Pancreas (tissue), 10 donors: ENCODE data around the gene CER1. TPM values are rescaled to one million over a fixed set of nuclear protein-coding genes. Genes with fewer than 3 reads are reported as not detected.

Experiments
- ATAC-seq, 4 donors: fragments of 200-7000 bp; cut with Tn5 transposase; one replicate each; pipeline versions ENCODE4 v1.8.0 to v1.9.1; 2020; ENCODE audit warnings: mild to moderate bottlenecking in 4 of 4, moderate library complexity in 4 of 4
- DNase-seq, 6 donors: peaks; one replicate each; pipeline ENCODE4 v3.0.0-alpha.2; 2020
- FAIRE-seq: peaks from 2 replicates; lab custom pipeline; 2012; peaks lifted over from hg19 to GRCh38; lab: Jason Lieb, UNC
- H3K27ac ChIP-seq, 4 donors: fragments of 200-600 bp; sonication (generic); 1 replicate in 3 of 4; 2 replicates in 1 of 4; pipeline versions ENCODE4 v1.5.0 to v1.8.0; 2020
- H3K27me3 ChIP-seq, 4 donors: fragments of 200-600 bp; one replicate each; pipeline ENCODE4 v1.8.0; 2021
- H3K36me3 ChIP-seq, 3 donors: fragments of 200-600 bp; sonication (generic) in 1 of 3; one replicate each; pipeline versions ENCODE4 v1.5.0 to v1.8.0; 2020 to 2021
- H3K4me1 ChIP-seq, 3 donors: fragments of 200-600 bp; one replicate each; pipeline ENCODE4 v1.8.0; 2021
- H3K4me3 ChIP-seq, 4 donors: fragments of 200-600 bp; sonication (generic) in 2 of 4; one replicate each; pipeline versions ENCODE4 v1.5.0 to v1.8.0; 2020 to 2021
- H3K9me3 ChIP-seq, 4 donors: fragments of 200-600 bp; one replicate each; pipeline ENCODE4 v1.8.0; 2021
- WGBS, 2 donors: extraction: QIAGEN DNeasy Blood & Tissue Kit; methylation state at CpG; one replicate each; pipeline ENCODE4 v1.1.7; 2013; 5-methylcytosine and 5-hydroxymethylcytosine counted together
- intact Hi-C, 3 donors: fragments of 100-400 bp; cut with DNase I; formaldehyde crosslinking; loops; one replicate each; pipeline versions ENCODE4 v1.11.1 to v1.14.2; 2022
- polyA plus RNA-seq, 2 donors: library from polyadenylated mRNA; stranded (reverse); fragments of 200-250 nt; gene quantifications; one replicate each; pipeline ENCODE4 v1.2.3, GENCODE V29; 2013
- total RNA-seq, 6 donors: library from RNA; stranded (reverse); fragmentation: NEBNext Ultra II Directional in 4 of 6; extraction: Animal tissue kit (Norgen Biotek cat#: 25700) in 4 of 6; gene quantifications; one replicate each; pipeline versions ENCODE4 v1.2.1 to v1.2.4, GENCODE V29; 2021 to 2023
- TF ChIP-seq, protein P1 (sequence below), 4 donors: fragments of 200-600 bp; sonication (generic) in 3 of 4; IDR thresholded peaks; one replicate each; pipeline versions ENCODE4 v1.5.0 to v1.8.0; 2021; ENCODE audit warnings: antibody characterized with exemption in 4 of 4
- donor health status: healthy with polysubstance abuse.
- donor health status: DM: no; HTN: no; CAD: no; lungs with moderate emphysema.
- donor health status: DM: no; HTN: no; CAD: no.
- donor health status: control.
- donor health status: control.
- donor health status: Bipolar disorder and iron deficiency.
- donor health status: DM: yes; HTN: yes; CAD: no.
- donor health status: DM: no; HTN: no; CAD: no.
- donor health status: DM: no; HTN: no; CAD: no.
- donor health status: DM: yes; HTN: yes; CAD: no.

CER1 gene, protein sequence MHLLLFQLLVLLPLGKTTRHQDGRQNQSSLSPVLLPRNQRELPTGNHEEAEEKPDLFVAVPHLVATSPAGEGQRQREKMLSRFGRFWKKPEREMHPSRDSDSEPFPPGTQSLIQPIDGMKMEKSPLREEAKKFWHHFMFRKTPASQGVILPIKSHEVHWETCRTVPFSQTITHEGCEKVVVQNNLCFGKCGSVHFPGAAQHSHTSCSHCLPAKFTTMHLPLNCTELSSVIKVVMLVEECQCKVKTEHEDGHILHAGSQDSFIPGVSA
- total RNA-seq (not detected), polyA plus RNA-seq (under 1 TPM in 1 of 2 donors, not detected in 1; 0.12 TPM)

DNA sequence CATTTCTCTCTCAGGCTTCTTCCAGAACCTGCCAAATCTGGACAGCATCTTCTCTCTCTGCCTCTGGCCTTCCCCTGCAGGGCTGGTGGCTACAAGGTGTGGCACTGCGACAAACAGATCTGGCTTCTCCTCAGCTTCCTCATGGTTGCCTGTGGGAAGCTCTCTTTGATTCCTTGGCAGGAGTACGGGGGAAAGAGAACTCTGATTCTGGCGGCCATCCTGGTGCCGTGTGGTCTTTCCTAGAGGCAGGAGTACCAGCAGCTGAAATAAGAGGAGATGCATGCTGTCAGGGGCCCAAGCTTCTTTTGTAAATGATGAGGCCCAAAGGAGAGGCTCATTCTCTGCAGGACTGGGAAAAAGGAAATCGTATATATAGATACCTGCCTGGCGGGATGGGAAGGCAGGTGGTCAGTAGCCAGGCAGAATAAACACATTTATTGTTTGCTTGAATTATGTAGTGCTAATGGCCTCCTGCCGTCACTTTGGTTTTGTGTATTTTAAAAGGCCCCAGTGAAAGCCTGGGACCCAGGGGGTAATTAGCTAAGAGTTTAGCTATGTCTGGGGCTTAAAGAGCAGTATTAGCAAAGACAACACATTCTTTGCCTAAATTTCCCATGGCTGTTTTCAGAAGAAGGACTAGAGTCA lies at the start of gene CER1:
TSS of gene CER1 (minus strand) at position 343 of the 645 bp plus-strand sequence. CDS start at position 282, 61 bp downstream.
- no peaks in the 10 kb centered on the region for H3K36me3 ChIP-seq
- H3K27me3 ChIP-seq = no peaks in the 10 kb centered on the region
- no peak for FAIRE-seq
- WGBS, 2 donors = 59 to 62% methylated on average over 7 of the region's 7 CpGs
- intact Hi-C loops = no loop called here
- no peak for ATAC-seq
- H3K27ac ChIP-seq = no peak within 1 kb of the TSS
- no peak for DNase-seq
- H3K4me3 ChIP-seq = no peak within 1 kb of the TSS
- H3K9me3 ChIP-seq = no peaks in the 10 kb centered on the region
- H3K4me1 ChIP-seq = no peaks in the 10 kb centered on the region
- TF ChIP-seq, protein P1, sequence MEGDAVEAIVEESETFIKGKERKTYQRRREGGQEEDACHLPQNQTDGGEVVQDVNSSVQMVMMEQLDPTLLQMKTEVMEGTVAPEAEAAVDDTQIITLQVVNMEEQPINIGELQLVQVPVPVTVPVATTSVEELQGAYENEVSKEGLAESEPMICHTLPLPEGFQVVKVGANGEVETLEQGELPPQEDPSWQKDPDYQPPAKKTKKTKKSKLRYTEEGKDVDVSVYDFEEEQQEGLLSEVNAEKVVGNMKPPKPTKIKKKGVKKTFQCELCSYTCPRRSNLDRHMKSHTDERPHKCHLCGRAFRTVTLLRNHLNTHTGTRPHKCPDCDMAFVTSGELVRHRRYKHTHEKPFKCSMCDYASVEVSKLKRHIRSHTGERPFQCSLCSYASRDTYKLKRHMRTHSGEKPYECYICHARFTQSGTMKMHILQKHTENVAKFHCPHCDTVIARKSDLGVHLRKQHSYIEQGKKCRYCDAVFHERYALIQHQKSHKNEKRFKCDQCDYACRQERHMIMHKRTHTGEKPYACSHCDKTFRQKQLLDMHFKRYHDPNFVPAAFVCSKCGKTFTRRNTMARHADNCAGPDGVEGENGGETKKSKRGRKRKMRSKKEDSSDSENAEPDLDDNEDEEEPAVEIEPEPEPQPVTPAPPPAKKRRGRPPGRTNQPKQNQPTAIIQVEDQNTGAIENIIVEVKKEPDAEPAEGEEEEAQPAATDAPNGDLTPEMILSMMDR (IDR thresholded peaks at IDR 0.05) = no peak

DNA sequence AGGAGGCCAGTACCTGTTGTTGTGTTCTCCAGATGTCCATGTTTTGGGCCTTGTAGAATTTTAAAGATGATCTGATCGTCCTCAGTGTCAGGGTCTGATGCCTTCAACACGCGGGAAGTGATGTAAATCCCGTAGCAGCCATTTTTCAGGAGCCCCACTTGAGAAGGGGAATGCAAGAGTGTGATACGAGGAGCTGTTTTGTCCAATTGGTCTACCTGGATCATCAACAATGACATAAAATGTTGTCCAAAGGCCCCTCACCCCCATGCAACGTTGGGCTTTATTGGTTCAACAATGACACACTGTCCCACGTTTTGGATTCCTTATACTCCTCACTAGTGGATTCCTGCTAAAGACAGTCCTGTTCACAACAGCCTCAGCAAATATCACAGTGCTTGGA lies 48.1 kb upstream of the CER1 start:
- H3K27me3 ChIP-seq = no peaks in the 10 kb centered on the region
- no peaks in the 10 kb centered on the region for H3K9me3 ChIP-seq
- H3K4me1 ChIP-seq = no peaks in the 10 kb centered on the region
- no peak for ATAC-seq
- H3K27ac ChIP-seq = no peak overlapping the region
- TF ChIP-seq, protein P1 (IDR thresholded peaks at IDR 0.05) = no peak
- intact Hi-C loops = no loop called here
- peaks cover 0 to 4% (median 0%) of the 10 kb centered on the region in 3 donors for H3K36me3 ChIP-seq
- WGBS, 2 donors = 76 to 78% methylated on average over 7 of the region's 7 CpGs
- FAIRE-seq = no peak
- H3K4me3 ChIP-seq = no peak overlapping the region
- DNase-seq = no peak

DNA sequence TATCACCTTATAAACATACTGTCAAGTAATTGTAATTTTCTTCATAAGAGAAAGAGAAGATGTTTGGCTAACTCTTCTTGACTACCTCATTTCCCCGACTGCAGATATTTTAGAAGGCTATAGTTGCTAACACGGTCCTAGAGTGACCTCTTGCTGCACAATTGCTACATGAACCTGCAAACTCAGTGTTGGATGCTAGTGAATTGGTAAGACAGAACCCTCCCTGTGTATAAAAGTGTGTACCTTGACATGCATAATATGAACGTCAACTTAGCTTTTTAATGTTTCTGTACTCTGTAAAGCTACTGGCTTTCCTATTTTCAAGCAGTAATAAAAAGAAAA lies 46.7 kb upstream of the CER1 start:
- H3K36me3 ChIP-seq = peaks cover 0 to 4% (median 0%) of the 10 kb centered on the region in 3 donors
- intact Hi-C loops = no loop called here
- H3K27ac ChIP-seq = no peak overlapping the region
- H3K9me3 ChIP-seq = no peaks in the 10 kb centered on the region
- no peak for DNase-seq
- no peak for FAIRE-seq
- peak in 1 of 4 donors; percentile 13 for ATAC-seq
- 59 to 63% methylated on average over 3 of the region's 3 CpGs for WGBS, 2 donors
- H3K27me3 ChIP-seq = no peaks in the 10 kb centered on the region
- TF ChIP-seq, protein P1 (IDR thresholded peaks at IDR 0.05) = no peak
- H3K4me1 ChIP-seq = no peaks in the 10 kb centered on the region
- H3K4me3 ChIP-seq = no peak overlapping the region

DNA sequence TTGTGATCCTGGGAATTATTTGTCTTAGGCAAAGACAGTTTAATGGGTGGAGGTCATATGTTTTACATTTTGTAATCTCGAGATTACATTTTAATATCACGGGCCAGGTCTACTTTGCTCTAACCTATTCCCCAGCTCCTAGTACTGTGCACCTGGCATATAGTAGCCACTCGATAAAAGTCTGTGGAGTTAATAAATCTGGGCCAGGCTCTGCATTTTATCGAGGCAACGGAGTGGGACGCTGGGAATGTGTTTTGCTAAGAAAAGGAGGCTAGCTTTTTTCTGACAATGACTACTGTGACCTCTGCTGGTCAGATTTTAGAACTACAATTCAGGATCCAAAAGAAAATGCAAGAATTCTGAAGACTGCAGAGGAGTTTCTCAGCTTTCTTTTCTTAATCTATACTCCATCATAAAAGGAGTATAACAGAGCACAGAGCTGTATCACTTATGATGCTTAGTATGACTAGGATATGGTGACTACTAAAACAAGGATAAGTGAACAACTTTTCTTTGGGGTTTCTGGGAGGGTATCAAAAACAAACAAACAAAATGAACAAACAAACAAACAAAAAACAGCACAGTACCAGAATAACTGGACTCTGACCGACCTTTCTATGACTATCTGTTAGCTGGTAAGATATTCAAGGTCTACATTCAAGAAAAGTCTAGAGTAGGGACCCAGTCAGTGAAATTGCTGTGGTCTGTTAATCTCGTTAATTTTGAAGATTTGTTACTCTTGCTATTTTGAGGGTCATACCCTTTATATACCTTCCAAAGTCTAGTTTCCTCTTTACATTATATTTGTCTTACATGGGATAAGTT lies 46.1 kb upstream of the CER1 start:
- peak in 3 of 4 donors; percentile 75 to 85 (median 81) for ATAC-seq
- DNase-seq = peak in 1 of 6 donors; percentile 25
- no peaks in the 10 kb centered on the region for H3K9me3 ChIP-seq
- 35 to 36% methylated on average over 8 of the region's 8 CpGs for WGBS, 2 donors
- H3K27me3 ChIP-seq = no peaks in the 10 kb centered on the region
- FAIRE-seq = no peak
- H3K4me1 ChIP-seq = no peaks in the 10 kb centered on the region
- intact Hi-C loops = no loop called here
- no peak overlapping the region for H3K4me3 ChIP-seq
- TF ChIP-seq, protein P1 (IDR thresholded peaks at IDR 0.05) = peak; percentile 23 to 70 (median 48)
- peaks cover 0 to 4% (median 0%) of the 10 kb centered on the region in 3 donors for H3K36me3 ChIP-seq
- no peak overlapping the region for H3K27ac ChIP-seq
